H1 (cell line): ENCODE results near the gene ARL2BP. TPM values are rescaled to one million over a fixed set of nuclear protein-coding genes. Genes with fewer than 3 reads are reported as not detected.
A peak's percentile ranks its signal among the peaks of the same experiment; 100 is the strongest.

Experiments
- CTCF ChIA-PET: fragments of 300-600 bp; sonication (Branson Sonifier 250); formaldehyde crosslinking; loops from one replicate; lab custom pipeline; 2021; ENCODE audit not compliant: partially characterized antibody; lab: Charles Lee
- POLR2A ChIA-PET: fragments of 300-600 bp; sonication (Branson Sonifier 250); formaldehyde crosslinking; loops from one replicate; lab custom pipeline; 2021; ENCODE audit warnings: inconsistent platforms; ENCODE audit not compliant: partially characterized antibody; lab: Charles Lee
- DNase-seq, 2 experiments: peaks; one replicate each; pipeline versions ENCODE4 v3.0.0 to v3.0.0-alpha.2; 2010 to 2022; ENCODE audit warnings: low spot score in 2 of 2, low read depth in 1 of 2, mixed read lengths in 1 of 2
- FAIRE-seq: peaks from 2 replicates; lab custom pipeline; 2011; peaks lifted over from hg19 to GRCh38; lab: Jason Lieb, UNC
- H2AFZ ChIP-seq: 2 replicates; pipeline ENCODE4 v1.8.1; 2012; ENCODE audit warnings: low read length, inconsistent platforms
- H2AK5ac ChIP-seq: 2 replicates; pipeline ENCODE4 v1.6.1; 2013; ENCODE audit warnings: low read depth, low read length
- H2BK120ac ChIP-seq: replicated peaks from 2 replicates; pipeline ENCODE3; 2013; ENCODE audit warnings: low read depth, low read length, inconsistent platforms
- H2BK12ac ChIP-seq: 2 replicates; pipeline ENCODE4 v1.6.1; 2013; ENCODE audit warnings: low read depth, low read length
- H2BK15ac ChIP-seq: 2 replicates; pipeline ENCODE4 v1.6.1; 2013; ENCODE audit warnings: low read length
- H2BK20ac ChIP-seq: 2 replicates; pipeline ENCODE4 v1.6.1; 2013; ENCODE audit warnings: low read length
- H2BK5ac ChIP-seq: 2 replicates; pipeline ENCODE4 v1.6.1; 2013; ENCODE audit warnings: low read depth, low read length
- H3K14ac ChIP-seq: 2 replicates; pipeline ENCODE4 v1.6.1; 2013; ENCODE audit warnings: inconsistent platforms; ENCODE audit not compliant: insufficient read length
- H3K18ac ChIP-seq: 2 replicates; pipeline ENCODE4 v1.6.1; 2013; ENCODE audit warnings: low read length; ENCODE audit errors: extremely low read depth
- H3K23ac ChIP-seq: 2 replicates; pipeline ENCODE4 v1.6.1; 2013; ENCODE audit warnings: inconsistent platforms; ENCODE audit not compliant: insufficient read length
- H3K23me2 ChIP-seq: 2 replicates; pipeline ENCODE4 v1.6.1; 2013; ENCODE audit warnings: low read depth, low read length
- H3K27ac ChIP-seq: 2 replicates; pipeline ENCODE4 v1.6.1; 2011; ENCODE audit warnings: low read depth, low read length, inconsistent platforms
- H3K27me3 ChIP-seq, 4 experiments: replicated peaks in 1 of 4; 1 replicate in 1 of 4; 2 replicates in 3 of 4; pipeline versions ENCODE4 v1.6.1 to v1.8.1; 2011 to 2013; ENCODE audit warnings: low read length in 3 of 4, mild to moderate bottlenecking in 3 of 4, inconsistent platforms in 2 of 4, mixed read lengths in 2 of 4, moderate library complexity in 1 of 4; ENCODE audit not compliant: control insufficient read depth in 3 of 4, insufficient read depth in 3 of 4; ENCODE audit errors: extremely low read depth in 1 of 4
- H3K36me3 ChIP-seq, 4 experiments: 2 replicates each; pipeline versions ENCODE4 v1.6.1 to v1.8.1; 2011 to 2013; ENCODE audit warnings: mild to moderate bottlenecking in 4 of 4, low read length in 3 of 4, moderate library complexity in 2 of 4, control low read depth in 1 of 4, inconsistent platforms in 1 of 4; ENCODE audit not compliant: insufficient read depth in 4 of 4, control insufficient read depth in 2 of 4
- H3K4ac ChIP-seq: replicated peaks from 2 replicates; pipeline ENCODE3; 2013; ENCODE audit warnings: low read length, low read depth, mixed read lengths, inconsistent platforms; ENCODE audit not compliant: insufficient read length
- H3K4me1 ChIP-seq, 4 experiments: replicated peaks in 1 of 4; 1 replicate in 1 of 4; 2 replicates in 3 of 4; pipeline versions ENCODE4 v1.6.1 to v1.8.1; 2011 to 2013; ENCODE audit warnings: low read length in 3 of 4, inconsistent platforms in 2 of 4, mixed read lengths in 1 of 4; ENCODE audit not compliant: insufficient read depth in 4 of 4, control insufficient read depth in 3 of 4
- H3K4me2 ChIP-seq, 2 experiments: 2 replicates each; pipeline versions ENCODE4 v1.6.1 to v1.8.1; 2011 to 2013; ENCODE audit warnings: low read depth in 2 of 2, low read length in 2 of 2, control low read depth in 1 of 2, inconsistent platforms in 1 of 2, mild to moderate bottlenecking in 1 of 2; ENCODE audit not compliant: insufficient read depth in 1 of 2
- H3K4me3 ChIP-seq, 4 experiments: fragments of 200-600, 300-600 bp in 1 of 4; sonication (generic), shearing (Covaris generic), sonication (Bioruptor Twin) in 1 of 4; 2 replicates each; pipeline versions ENCODE4 v1.5.1 to v1.8.1; 2011 to 2016; ENCODE audit warnings: low read length in 4 of 4, low read depth in 3 of 4, control low read depth in 2 of 4, inconsistent platforms in 2 of 4, mild to moderate bottlenecking in 2 of 4, mixed read lengths in 1 of 4, moderate library complexity in 1 of 4; ENCODE audit not compliant: insufficient read depth in 2 of 4; ENCODE audit errors: extremely low read depth in 1 of 4
- H3K56ac ChIP-seq: replicated peaks from 2 replicates; pipeline ENCODE3; 2013; ENCODE audit warnings: low read depth, mild to moderate bottlenecking, mixed read lengths, low read length, inconsistent platforms; ENCODE audit not compliant: insufficient read length
- H3K79me1 ChIP-seq: 2 replicates; pipeline ENCODE4 v1.6.1; 2013; ENCODE audit warnings: low read depth, low read length, control low read depth
- H3K79me2 ChIP-seq, 2 experiments: 2 replicates each; pipeline versions ENCODE4 v1.6.1 to v1.8.1; 2012 to 2013; ENCODE audit warnings: low read length in 2 of 2, mild to moderate bottlenecking in 2 of 2, inconsistent platforms in 1 of 2; ENCODE audit not compliant: insufficient read depth in 2 of 2, control insufficient read depth in 1 of 2
- H3K9ac ChIP-seq, 4 experiments: replicated peaks in 1 of 4; 1 replicate in 1 of 4; 2 replicates in 3 of 4; pipeline versions ENCODE4 v1.6.1 to v1.8.1; 2011 to 2013; ENCODE audit warnings: low read depth in 3 of 4, low read length in 3 of 4, control low read depth in 2 of 4, mild to moderate bottlenecking in 2 of 4, moderate library complexity in 2 of 4, inconsistent platforms in 1 of 4; ENCODE audit errors: extremely low read depth in 1 of 4
- H3K9me3 ChIP-seq, 2 experiments: 2 replicates each; pipeline versions ENCODE4 v1.6.1 to v1.8.1; 2012 to 2013; ENCODE audit warnings: mild to moderate bottlenecking in 2 of 2, moderate library complexity in 2 of 2, control low read depth in 1 of 2, inconsistent platforms in 1 of 2, low read depth in 1 of 2, low read length in 1 of 2, mixed read lengths in 1 of 2; ENCODE audit not compliant: insufficient read depth in 2 of 2
- H4K20me1 ChIP-seq, 2 experiments: replicated peaks in 1 of 2; 2 replicates each; pipeline versions ENCODE3 to v1.8.1; 2011 to 2013; ENCODE audit warnings: inconsistent platforms in 2 of 2, low read length in 2 of 2, mild to moderate bottlenecking in 1 of 2; ENCODE audit not compliant: insufficient read depth in 2 of 2, control insufficient read depth in 1 of 2
- H4K5ac ChIP-seq: 2 replicates; pipeline ENCODE4 v1.6.1; 2013; ENCODE audit warnings: low read length, low read depth, mixed read lengths, inconsistent platforms; ENCODE audit not compliant: insufficient read length
- H4K8ac ChIP-seq: 2 replicates; pipeline ENCODE4 v1.8.0; 2013; ENCODE audit warnings: mild to moderate bottlenecking, moderate library complexity, low read length, inconsistent platforms; ENCODE audit not compliant: insufficient read depth; ENCODE audit errors: extremely low read depth
- H4K91ac ChIP-seq: replicated peaks from 2 replicates; pipeline ENCODE3; 2013; ENCODE audit warnings: low read length, mixed read lengths, inconsistent platforms; ENCODE audit not compliant: insufficient read length
- CBX8 ChIP-seq: fragments of 300-800, 300-1000 bp; sonication (generic); IDR thresholded peaks from 2 replicates; pipeline ENCODE4 v1.7.1; 2016; ENCODE audit warnings: low read depth, low read length, borderline replicate concordance
- CREB1 ChIP-seq: IDR thresholded peaks from 2 replicates; pipeline ENCODE4 v1.6.1; 2012; ENCODE audit warnings: inconsistent platforms
- CTBP2 ChIP-seq: IDR thresholded peaks from 2 replicates; pipeline ENCODE4 v1.7.0; 2011; ENCODE audit warnings: borderline replicate concordance, mild to moderate bottlenecking, moderate library complexity, mixed read lengths, low read length; ENCODE audit not compliant: insufficient read depth, insufficient read length
- EP300 ChIP-seq, 2 experiments: IDR thresholded peaks; 1 replicate in 1 of 2; 2 replicates in 1 of 2; pipeline ENCODE4 v1.6.1; 2011 to 2012; ENCODE audit warnings: low read depth in 2 of 2, low read length in 2 of 2, mild to moderate bottlenecking in 2 of 2, borderline replicate concordance in 1 of 2, inconsistent platforms in 1 of 2, moderate library complexity in 1 of 2
- GTF2F1 ChIP-seq: IDR thresholded peaks from 2 replicates; pipeline ENCODE4 v1.6.1; 2012; ENCODE audit warnings: low read depth, low read length, improper control_type of control experiment, borderline replicate concordance
- KDM4A ChIP-seq: IDR thresholded peaks from one replicate; pipeline ENCODE4 v1.7.1; 2012; ENCODE audit warnings: low read depth, mild to moderate bottlenecking, moderate library complexity, low read length, inconsistent platforms; ENCODE audit not compliant: severe bottlenecking
- TAF7 ChIP-seq: optimal IDR thresholded peaks from 2 replicates; pipeline ENCODE3; 2011; ENCODE audit warnings: low read depth, mild to moderate bottlenecking, inconsistent platforms, low read length, moderate library complexity, borderline replicate concordance
- WGBS, 2 experiments: shearing (Covaris generic) in 1 of 2; methylation state at CpG; one replicate each; pipeline versions ENCODE4 v1.1.6 to v1.1.7; 2013 to 2015; ENCODE audit warnings: low lambda C conversion rate in 2 of 2, mixed read lengths in 2 of 2, inconsistent platforms in 1 of 2, low coverage in 1 of 2, missing lambda C conversion rate in 1 of 2; ENCODE audit not compliant: insufficient replicate concordance in 2 of 2, insufficient coverage in 1 of 2, insufficient read length in 1 of 2; ENCODE audit errors: extremely low coverage in 1 of 2, missing lambda C conversion rate in 1 of 2; 5-methylcytosine and 5-hydroxymethylcytosine counted together
- polyA plus RNA-seq, 7 experiments: library from polyadenylated mRNA; depleted of rRNA in 3 of 7; stranded (reverse) in 5 of 7; unstranded in 2 of 7; fragments of >200 nt in 5 of 7; fragments of 200-250 nt in 2 of 7; gene quantifications; 1 replicate in 5 of 7; 2 replicates in 1 of 7; 4 replicates in 1 of 7; pipeline versions ENCODE4 v1.2.1 to v1.2.3, GENCODE V29; 2011 to 2013; ENCODE audit warnings: missing spikeins in 2 of 7, mixed read lengths in 2 of 7
- total RNA-seq: library from RNA; stranded (reverse); fragmentation: NEBNext Ultra II Directional; extraction: Animal tissue kit (Norgen Biotek cat#: 25700); gene quantifications from 2 replicates; pipeline ENCODE4 v1.2.1, GENCODE V29; 2021

Gene ARL2BP
- total and polyA plus RNA-seq, 2 of the 8 experiments (the other 6 are each of a cell fraction or from before 2014, with no cell fraction given) = 13.6 to 18.3 TPM

- H3K27me3 ChIP-seq = peaks cover 0 to 6% (median 2%) of the 10 kb centered on the region in 4 experiments; a peak in 2 of 7 replicates
- H2BK15ac ChIP-seq = no peak overlapping the region
- H2BK12ac ChIP-seq = no peak overlapping the region
- no peak overlapping the region for H2BK120ac ChIP-seq
- H4K8ac ChIP-seq = no peak overlapping the region
- 0 out of 2 replicates have a peak overlapping the region, but pooled peaks have one; percentile 70 for H2AK5ac ChIP-seq
- no peak overlapping the region for H3K27ac ChIP-seq
- POLR2A ChIA-PET = interaction anchor here (1.4 to 5.0 kb wide), 4 partner anchors 16 to 163 kb away, joined by 3 to 47 read pairs (median 4); partner anchors contain the start of genes CIAPIN1, COQ9 and POLR2C
- H4K5ac ChIP-seq = no peak overlapping the region
- no peak overlapping the region for H3K23ac ChIP-seq
- H3K56ac ChIP-seq = no peak overlapping the region
- no peak overlapping the region for H3K18ac ChIP-seq
- H2AFZ ChIP-seq = peak overlapping the region; percentile 89
- no peak for TF ChIP-seq GTF2F1
- no peak for TF ChIP-seq TAF7
- TF ChIP-seq CTBP2 = no peak
- no peak for TF ChIP-seq CBX8
- peak; percentile 51 for TF ChIP-seq KDM4A
- no peak for TF ChIP-seq EP300 (IDR thresholded peaks at IDR 0.05; ENCODE audit: borderline replicate concordance in 1 of 2, low read depth in 2 of 2, low read length in 2 of 2)
- no peak for TF ChIP-seq CREB1
- TF ChIP-seq, all 59 proteins: peak for 1
- Histone ChIP-seq H3K4ac (no peak overlapping the region), H3K9me3 (no peaks in the 10 kb centered on the region), H3K4me3 (peak overlapping the region; percentile 74 to 90 (median 80)), H3K4me2 (peak overlapping the region; percentile 53 to 73), H4K91ac (no peak overlapping the region), H2BK5ac (no peak overlapping the region), H3K9ac (peak overlapping the region in 1 of 4 experiments; percentile 49; a peak in 3 of 7 replicates), H3K23me2 (peaks cover 6% of the 10 kb centered on the region; the same call in 1 of the 2 replicates), H3K4me1 (peaks cover 0 to 5% (median 2%) of the 10 kb centered on the region in 4 experiments; a peak in 3 of 7 replicates), H3K14ac (no peak overlapping the region), H3K79me1 (no peaks in the 10 kb centered on the region), H4K20me1 (no peaks in the 10 kb centered on the region), H3K36me3 (no peaks in the 10 kb centered on the region), H3K79me2 (no peaks in the 10 kb centered on the region), H2BK20ac (no peak overlapping the region)
- DNase-seq = peak in 1 of 2 experiments; percentile 68
- CTCF ChIA-PET = interaction anchor here (0.7 to 18.2 kb wide), 8 partner anchors 10 to 238 kb away, joined by 3 to 513 read pairs (median 4); no protein-coding TSS in a partner anchor
- 20% methylated on average over 14 of the region's 14 CpGs; no CpG with 5 or more reads in 1 of the 2 experiments for WGBS, 2 experiments
- FAIRE-seq = no peak
Observed at GRCh38 chr16:57299009-57299718, 54.1 kb downstream of the ARL2BP start.
